MM.1S (cell line): ENCODE results near the gene IL2RA.

Experiments
- DNase-seq: peaks from one replicate; pipeline ENCODE4 v3.0.0-alpha.2; 2015
- H2AFZ ChIP-seq: fragments of 300-600 bp; sonication (generic); 2 replicates; pipeline ENCODE4 v1.6.0; 2016; ENCODE audit warnings: antibody characterized with exemption, low read length
- H3F3A ChIP-seq: fragments of 300-600 bp; sonication (generic); 2 replicates; pipeline ENCODE4 v1.6.1; 2016; ENCODE audit warnings: mild to moderate bottlenecking, antibody characterized with exemption, low read length, moderate library complexity, mixed read lengths; ENCODE audit not compliant: insufficient read depth
- H3K27ac ChIP-seq: fragments of 300-600 bp; sonication (generic); 2 replicates; pipeline ENCODE4 v1.5.1; 2016; ENCODE audit warnings: mild to moderate bottlenecking, low read length
- H3K27me3 ChIP-seq: fragments of 300-600 bp; sonication (generic); replicated peaks from 2 replicates; pipeline ENCODE4 v1.6.0; 2016; ENCODE audit warnings: low read length; ENCODE audit not compliant: insufficient read depth
- H3K36me3 ChIP-seq: fragments of 300-600 bp; sonication (generic); replicated peaks from 2 replicates; pipeline ENCODE4 v1.6.1; 2016; ENCODE audit warnings: mild to moderate bottlenecking, low read length, mixed read lengths; ENCODE audit not compliant: insufficient read depth
- H3K4me1 ChIP-seq: fragments of 300-600 bp; sonication (generic); 2 replicates; pipeline ENCODE4 v1.6.1; 2016; ENCODE audit warnings: low read length, mixed read lengths
- H3K4me2 ChIP-seq: fragments of 300-600 bp; sonication (generic); 2 replicates; pipeline ENCODE4 v1.6.0; 2016; ENCODE audit warnings: low read depth, low read length
- H3K4me3 ChIP-seq: fragments of 300-600 bp; sonication (generic); 2 replicates; pipeline ENCODE4 v1.5.1; 2016; ENCODE audit warnings: low read length, mixed read lengths
- H3K79me2 ChIP-seq: fragments of 300-600 bp; sonication (generic); 2 replicates; pipeline ENCODE4 v1.6.1; 2016; ENCODE audit warnings: mixed run types, low read length, mixed read lengths
- H3K9ac ChIP-seq: fragments of 300-600 bp; sonication (generic); 2 replicates; pipeline ENCODE4 v1.6.1; 2016; ENCODE audit warnings: low read length, mixed read lengths
- H3K9me2 ChIP-seq: fragments of 300-600 bp; sonication (generic); replicated peaks from 2 replicates; pipeline ENCODE4 v1.6.1; 2016; ENCODE audit warnings: mild to moderate bottlenecking, low read length, mixed read lengths; ENCODE audit not compliant: insufficient read depth
- H3K9me3 ChIP-seq: fragments of 300-600 bp; sonication (generic); replicated peaks from 2 replicates; pipeline ENCODE4 v1.6.1; 2016; ENCODE audit warnings: mild to moderate bottlenecking, low read length, mixed read lengths; ENCODE audit not compliant: insufficient read depth
- H4K20me1 ChIP-seq: fragments of 300-600 bp; sonication (generic); 2 replicates; pipeline ENCODE4 v1.6.1; 2016; ENCODE audit warnings: mild to moderate bottlenecking, low read length, moderate library complexity, mixed read lengths; ENCODE audit not compliant: insufficient read depth
- CTCF ChIP-seq: fragments of 300-600 bp; sonication (generic); IDR thresholded peaks from 2 replicates; pipeline ENCODE4 v1.5.1; 2016; ENCODE audit warnings: antibody characterized with exemption, low read length, mixed read lengths
- EZH2 ChIP-seq: fragments of 300-600 bp; sonication (generic); optimal IDR thresholded peaks from 2 replicates; pipeline ENCODE3; 2017; ENCODE audit warnings: low read depth, mild to moderate bottlenecking, antibody characterized with exemption, low read length, mixed read lengths
- EZH2phosphoT487 ChIP-seq: fragments of 300-600 bp; sonication (generic); IDR thresholded peaks from 2 replicates; pipeline ENCODE4 v1.6.1; 2018; ENCODE audit warnings: antibody characterized with exemption, low read length

Gene IL2RA

GRCh38 chr10:6082496-6083395 is 20.6 kb upstream of the IL2RA start:
- DNase-seq = no peak
- no peaks in the 10 kb centered on the region for H3F3A ChIP-seq
- H3K4me2 ChIP-seq = no peak overlapping the region
- TF ChIP-seq CTCF (no peak), EZH2phosphoT487 (no peak), EZH2 (no peak)
- H3K79me2 ChIP-seq = no peaks in the 10 kb centered on the region
- no peak overlapping the region for H3K9ac ChIP-seq
- no peaks in the 10 kb centered on the region for H3K36me3 ChIP-seq
- H3K9me3 ChIP-seq = no peaks in the 10 kb centered on the region
- H2AFZ ChIP-seq = no peak overlapping the region
- H4K20me1 ChIP-seq = no peaks in the 10 kb centered on the region
- no peaks in the 10 kb centered on the region for H3K9me2 ChIP-seq
- no peak overlapping the region for H3K27ac ChIP-seq
- H3K27me3 ChIP-seq = peaks cover 28% of the 10 kb centered on the region; the same call in 1 of the 2 replicates
- H3K4me3 ChIP-seq = no peak overlapping the region
- no peaks in the 10 kb centered on the region for H3K4me1 ChIP-seq

DNA sequence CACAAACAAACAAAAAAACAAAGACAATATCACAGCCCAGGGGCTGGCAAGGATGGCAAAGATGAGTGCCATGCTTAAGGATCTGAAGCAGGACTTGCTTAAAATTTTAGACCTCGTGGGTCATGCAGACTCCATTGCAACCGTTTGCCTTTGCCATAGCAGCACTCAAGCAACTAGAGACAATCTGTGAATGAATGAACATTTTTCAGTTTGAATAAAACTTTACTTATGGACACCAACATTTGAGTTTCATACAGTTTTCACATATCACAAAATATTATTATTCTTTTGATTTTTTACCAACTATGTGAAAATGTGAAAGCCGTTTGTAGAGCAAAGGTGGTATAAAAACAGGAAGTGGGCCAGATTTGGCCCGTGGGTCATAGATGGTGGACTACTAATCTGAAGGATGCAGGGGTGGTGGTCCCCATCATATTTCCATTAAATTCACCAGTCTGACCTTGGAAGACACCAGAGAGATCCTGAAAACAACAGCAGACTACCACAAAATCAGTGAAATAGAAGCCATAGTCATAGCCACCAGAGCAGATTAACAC is 18.3 kb upstream of the IL2RA start:
- H3K79me2 ChIP-seq = no peaks in the 10 kb centered on the region
- H4K20me1 ChIP-seq = no peaks in the 10 kb centered on the region
- H3K4me3 ChIP-seq = no peak overlapping the region
- no peaks in the 10 kb centered on the region for H3K36me3 ChIP-seq
- H3K9me3 ChIP-seq = no peaks in the 10 kb centered on the region
- no peaks in the 10 kb centered on the region for H3F3A ChIP-seq
- no peak overlapping the region for H3K4me2 ChIP-seq
- no peak for TF ChIP-seq EZH2
- TF ChIP-seq EZH2phosphoT487 = no peak
- TF ChIP-seq CTCF = no peak
- no peaks in the 10 kb centered on the region for H3K4me1 ChIP-seq
- H3K27me3 ChIP-seq = peaks cover 19% of the 10 kb centered on the region; the same call in 1 of the 2 replicates
- H3K27ac ChIP-seq = no peak overlapping the region
- H3K9me2 ChIP-seq = no peaks in the 10 kb centered on the region
- DNase-seq = no peak
- H3K9ac ChIP-seq = no peak overlapping the region
- H2AFZ ChIP-seq = no peak overlapping the region

GRCh38 chr10:6079044-6079443 is 16.9 kb upstream of the IL2RA start:
- H3K4me1 ChIP-seq = no peaks in the 10 kb centered on the region
- no peak for TF ChIP-seq EZH2phosphoT487
- no peak overlapping the region for H3K27ac ChIP-seq
- no peaks in the 10 kb centered on the region for H3K79me2 ChIP-seq
- H3K36me3 ChIP-seq = no peaks in the 10 kb centered on the region
- H3K4me2 ChIP-seq = no peak overlapping the region
- no peaks in the 10 kb centered on the region for H3K9me3 ChIP-seq
- no peaks in the 10 kb centered on the region for H3F3A ChIP-seq
- no peak overlapping the region for H3K4me3 ChIP-seq
- no peak for DNase-seq
- H3K9ac ChIP-seq = no peak overlapping the region
- no peak overlapping the region for H2AFZ ChIP-seq
- H3K27me3 ChIP-seq = peaks cover 17% of the 10 kb centered on the region; the same call in 1 of the 2 replicates
- no peaks in the 10 kb centered on the region for H3K9me2 ChIP-seq
- no peaks in the 10 kb centered on the region for H4K20me1 ChIP-seq
